Lower leg skin (tissue), 3 donors: ENCODE measurements around the gene KLHL11.

Experiments used
- POLR2A ChIP-seq, 2 donors: fragments of 450-650 bp; IDR thresholded peaks; one replicate each; pipeline ENCODE4 v1.6.1; 2016 to 2017; ENCODE audit warnings: antibody characterized with exemption in 2 of 2, mild to moderate bottlenecking in 1 of 2, moderate library complexity in 1 of 2
- TF ChIP-seq, protein P1 (sequence below), 3 donors: fragments of 450-650 bp; IDR thresholded peaks; one replicate each; pipeline ENCODE4 v1.5.1; 2016; ENCODE audit warnings: antibody characterized with exemption in 3 of 3, mild to moderate bottlenecking in 3 of 3, moderate library complexity in 2 of 3

GRCh38 chr17:41870097-41870496 lies 4.9 kb upstream of the KLHL11 start:
- TF ChIP-seq POLR2A (IDR thresholded peaks at IDR 0.05), result no peak
- TF ChIP-seq, protein P1, sequence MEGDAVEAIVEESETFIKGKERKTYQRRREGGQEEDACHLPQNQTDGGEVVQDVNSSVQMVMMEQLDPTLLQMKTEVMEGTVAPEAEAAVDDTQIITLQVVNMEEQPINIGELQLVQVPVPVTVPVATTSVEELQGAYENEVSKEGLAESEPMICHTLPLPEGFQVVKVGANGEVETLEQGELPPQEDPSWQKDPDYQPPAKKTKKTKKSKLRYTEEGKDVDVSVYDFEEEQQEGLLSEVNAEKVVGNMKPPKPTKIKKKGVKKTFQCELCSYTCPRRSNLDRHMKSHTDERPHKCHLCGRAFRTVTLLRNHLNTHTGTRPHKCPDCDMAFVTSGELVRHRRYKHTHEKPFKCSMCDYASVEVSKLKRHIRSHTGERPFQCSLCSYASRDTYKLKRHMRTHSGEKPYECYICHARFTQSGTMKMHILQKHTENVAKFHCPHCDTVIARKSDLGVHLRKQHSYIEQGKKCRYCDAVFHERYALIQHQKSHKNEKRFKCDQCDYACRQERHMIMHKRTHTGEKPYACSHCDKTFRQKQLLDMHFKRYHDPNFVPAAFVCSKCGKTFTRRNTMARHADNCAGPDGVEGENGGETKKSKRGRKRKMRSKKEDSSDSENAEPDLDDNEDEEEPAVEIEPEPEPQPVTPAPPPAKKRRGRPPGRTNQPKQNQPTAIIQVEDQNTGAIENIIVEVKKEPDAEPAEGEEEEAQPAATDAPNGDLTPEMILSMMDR (IDR thresholded peaks at IDR 0.05), result no peak
